SU-DHL-6 (cell line): ENCODE results near the gene CLSTN2.

ENCODE experiments used
- H2AFZ ChIP-seq: fragments of 200-600 bp; sonication (generic); 2 replicates; pipeline ENCODE4 v1.6.1; 2014; ENCODE audit warnings: low read depth, mild to moderate bottlenecking, moderate library complexity, mixed read lengths, antibody characterized with exemption, low read length; ENCODE audit not compliant: severe bottlenecking
- H3F3A ChIP-seq: fragments of 200-600 bp; shearing (Covaris generic); 2 replicates; pipeline ENCODE4 v1.6.0; 2016; ENCODE audit warnings: antibody characterized with exemption, mild to moderate bottlenecking; ENCODE audit not compliant: insufficient read depth
- H3K27ac ChIP-seq: fragments of 200-600 bp; sonication (generic); 2 replicates; pipeline ENCODE4 v1.5.1; 2016; ENCODE audit warnings: low read depth, mild to moderate bottlenecking, low read length, moderate library complexity, mixed read lengths
- H3K27me3 ChIP-seq: fragments of 200-600 bp; sonication (generic), shearing (Covaris generic); 2 replicates; pipeline ENCODE4 v1.6.0; 2014; ENCODE audit warnings: mild to moderate bottlenecking, low read length
- H3K36me3 ChIP-seq: fragments of 200-600 bp; sonication (generic); 2 replicates; pipeline ENCODE4 v1.6.1; 2014; ENCODE audit warnings: mild to moderate bottlenecking, low read length, mixed read lengths
- H3K4me2 ChIP-seq: fragments of 300-600, 200-600 bp; shearing (Covaris generic), sonication (generic); 2 replicates; pipeline ENCODE4 v1.6.0; 2014; ENCODE audit warnings: low read length, low read depth, mild to moderate bottlenecking; ENCODE audit not compliant: poor library complexity, severe bottlenecking
- H3K4me3 ChIP-seq: fragments of 200-600 bp; sonication (generic); 2 replicates; pipeline ENCODE4 v1.5.1; 2014; ENCODE audit warnings: antibody characterized with exemption, low read length, mild to moderate bottlenecking, mixed read lengths; ENCODE audit not compliant: insufficient read depth, poor library complexity, severe bottlenecking
- H3K79me2 ChIP-seq: fragments of 200-600 bp; sonication (generic); 2 replicates; pipeline ENCODE4 v1.6.1; 2014; ENCODE audit warnings: mild to moderate bottlenecking, low read length, moderate library complexity; ENCODE audit not compliant: insufficient read depth
- H3K9ac ChIP-seq: fragments of 200-600 bp; sonication (generic); 2 replicates; pipeline ENCODE4 v1.7.0; 2014; ENCODE audit warnings: mild to moderate bottlenecking, low read length
- H3K9me2 ChIP-seq: fragments of 200-600 bp; sonication (generic); replicated peaks from 2 replicates; pipeline ENCODE4 v1.6.1; 2014; ENCODE audit warnings: low read length; ENCODE audit not compliant: insufficient read depth
- H3K9me3 ChIP-seq: fragments of 200-600 bp; sonication (generic); 2 replicates; pipeline ENCODE4 v1.6.1; 2014; ENCODE audit warnings: low read length, mixed read lengths; ENCODE audit not compliant: insufficient read depth
- H4K20me1 ChIP-seq: fragments of 200-600 bp; sonication (generic); 2 replicates; pipeline ENCODE4 v1.6.1; 2014; ENCODE audit warnings: low read depth, mild to moderate bottlenecking, antibody characterized with exemption, low read length, moderate library complexity, mixed read lengths
- EZH2phosphoT487 ChIP-seq: fragments of 200-600 bp; sonication (generic), shearing (Covaris generic); conservative IDR thresholded peaks from 2 replicates; pipeline ENCODE4 v1.6.1; 2018; ENCODE audit warnings: mild to moderate bottlenecking, antibody characterized with exemption, low read length, moderate library complexity, mixed read lengths
- TF ChIP-seq, protein P1 (sequence below): fragments of 200-600 bp; sonication (generic); IDR thresholded peaks from one replicate; pipeline ENCODE4 v1.5.1; 2017; ENCODE audit warnings: antibody characterized with exemption, mild to moderate bottlenecking, low read length, moderate library complexity; ENCODE audit not compliant: insufficient read depth, poor library complexity, severe bottlenecking

CLSTN2 gene

DNA sequence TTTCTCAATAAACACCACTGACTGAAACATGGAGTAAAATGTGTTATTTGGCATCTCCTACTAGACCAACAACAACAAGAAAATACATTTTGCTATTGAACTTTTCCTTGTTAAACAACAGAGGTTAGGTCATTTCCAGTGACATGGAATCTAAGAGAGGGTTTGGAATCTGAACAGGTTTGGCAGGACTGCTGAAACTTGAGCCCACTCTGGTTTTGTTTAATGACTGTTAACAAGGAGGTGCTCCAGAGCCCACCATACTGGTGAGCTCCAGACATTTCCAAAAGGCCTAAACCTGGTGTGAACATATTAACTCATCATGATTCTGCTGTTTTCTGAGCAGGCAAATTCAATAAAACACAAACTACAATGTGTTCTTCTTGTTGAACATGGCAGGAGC lies 412.2 kb downstream of the CLSTN2 start:
- H3K9me2 ChIP-seq, result no peaks in the 10 kb centered on the region
- H4K20me1 ChIP-seq, result no peaks in the 10 kb centered on the region
- H3K9ac ChIP-seq, result no peak overlapping the region
- H3F3A ChIP-seq, result no peaks in the 10 kb centered on the region
- H3K27me3 ChIP-seq, result no peaks in the 10 kb centered on the region
- no peak overlapping the region for H3K4me3 ChIP-seq
- H3K9me3 ChIP-seq, result peaks cover 6% of the 10 kb centered on the region; the same call in 1 of the 2 replicates
- H3K4me2 ChIP-seq, result no peak overlapping the region
- H2AFZ ChIP-seq, result no peak overlapping the region
- no peaks in the 10 kb centered on the region for H3K79me2 ChIP-seq
- no peak overlapping the region for H3K27ac ChIP-seq
- H3K36me3 ChIP-seq, result no peaks in the 10 kb centered on the region
- TF ChIP-seq EZH2phosphoT487, result no peak
- TF ChIP-seq, protein P1, sequence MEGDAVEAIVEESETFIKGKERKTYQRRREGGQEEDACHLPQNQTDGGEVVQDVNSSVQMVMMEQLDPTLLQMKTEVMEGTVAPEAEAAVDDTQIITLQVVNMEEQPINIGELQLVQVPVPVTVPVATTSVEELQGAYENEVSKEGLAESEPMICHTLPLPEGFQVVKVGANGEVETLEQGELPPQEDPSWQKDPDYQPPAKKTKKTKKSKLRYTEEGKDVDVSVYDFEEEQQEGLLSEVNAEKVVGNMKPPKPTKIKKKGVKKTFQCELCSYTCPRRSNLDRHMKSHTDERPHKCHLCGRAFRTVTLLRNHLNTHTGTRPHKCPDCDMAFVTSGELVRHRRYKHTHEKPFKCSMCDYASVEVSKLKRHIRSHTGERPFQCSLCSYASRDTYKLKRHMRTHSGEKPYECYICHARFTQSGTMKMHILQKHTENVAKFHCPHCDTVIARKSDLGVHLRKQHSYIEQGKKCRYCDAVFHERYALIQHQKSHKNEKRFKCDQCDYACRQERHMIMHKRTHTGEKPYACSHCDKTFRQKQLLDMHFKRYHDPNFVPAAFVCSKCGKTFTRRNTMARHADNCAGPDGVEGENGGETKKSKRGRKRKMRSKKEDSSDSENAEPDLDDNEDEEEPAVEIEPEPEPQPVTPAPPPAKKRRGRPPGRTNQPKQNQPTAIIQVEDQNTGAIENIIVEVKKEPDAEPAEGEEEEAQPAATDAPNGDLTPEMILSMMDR, result no peak

DNA sequence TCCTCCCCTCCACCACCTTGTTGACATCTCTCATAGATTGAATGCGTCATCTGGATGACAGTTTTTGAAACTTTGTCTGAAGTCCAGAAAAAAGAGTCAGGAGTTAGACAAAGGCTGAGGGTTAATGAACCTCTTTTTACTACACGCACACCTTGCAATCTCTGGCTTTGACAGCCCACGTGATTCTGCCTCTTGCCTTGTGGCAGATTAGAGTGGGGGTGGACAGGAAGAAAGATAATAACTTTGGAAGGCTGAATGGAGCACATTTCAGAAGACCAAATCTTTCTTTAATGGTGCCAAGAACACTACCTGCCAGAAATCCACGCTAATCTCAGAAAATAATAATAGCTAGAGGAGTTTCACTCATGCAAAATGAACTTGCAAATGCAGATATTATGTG lies 415.0 kb downstream of the CLSTN2 start:
- no peak overlapping the region for H3K27ac ChIP-seq
- no peak overlapping the region for H2AFZ ChIP-seq
- TF ChIP-seq, protein P1, result no peak
- no peak for TF ChIP-seq EZH2phosphoT487
- H3K4me2 ChIP-seq, result no peak overlapping the region
- H3K9me3 ChIP-seq, result peaks cover 6% of the 10 kb centered on the region; the same call in 1 of the 2 replicates
- no peaks in the 10 kb centered on the region for H4K20me1 ChIP-seq
- H3K27me3 ChIP-seq, result no peaks in the 10 kb centered on the region
- H3K9me2 ChIP-seq, result no peaks in the 10 kb centered on the region
- no peaks in the 10 kb centered on the region for H3K79me2 ChIP-seq
- no peaks in the 10 kb centered on the region for H3K36me3 ChIP-seq
- no peak overlapping the region for H3K9ac ChIP-seq
- H3F3A ChIP-seq, result no peaks in the 10 kb centered on the region
- no peak overlapping the region for H3K4me3 ChIP-seq

DNA sequence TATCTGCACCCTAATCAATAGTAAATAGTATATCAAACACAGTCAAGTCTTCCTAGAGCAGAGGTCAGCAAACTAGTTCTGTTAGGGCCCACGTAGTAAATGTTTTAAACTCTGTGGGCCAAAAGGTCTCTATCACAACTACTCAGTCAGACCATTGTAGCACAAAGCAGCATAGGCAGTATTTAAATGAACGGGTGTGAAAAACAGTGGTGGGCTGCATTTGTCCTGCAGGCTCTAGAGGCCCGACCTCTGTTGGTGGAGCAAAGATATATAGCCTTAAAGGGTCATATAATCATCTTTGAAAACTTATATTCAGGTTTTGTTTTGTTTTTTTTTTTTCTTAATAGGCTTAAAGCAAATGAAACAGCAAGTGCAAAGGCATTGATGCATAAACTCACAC lies 416.5 kb downstream of the CLSTN2 start:
- no peak overlapping the region for H2AFZ ChIP-seq
- H3K4me3 ChIP-seq, result no peak overlapping the region
- no peaks in the 10 kb centered on the region for H3F3A ChIP-seq
- no peaks in the 10 kb centered on the region for H3K79me2 ChIP-seq
- H3K36me3 ChIP-seq, result no peaks in the 10 kb centered on the region
- no peaks in the 10 kb centered on the region for H3K9me2 ChIP-seq
- no peaks in the 10 kb centered on the region for H4K20me1 ChIP-seq
- no peak overlapping the region for H3K9ac ChIP-seq
- no peaks in the 10 kb centered on the region for H3K27me3 ChIP-seq
- H3K9me3 ChIP-seq, result peaks cover 6% of the 10 kb centered on the region; the same call in 1 of the 2 replicates
- H3K4me2 ChIP-seq, result no peak overlapping the region
- TF ChIP-seq EZH2phosphoT487, result no peak
- TF ChIP-seq, protein P1, result no peak
- no peak overlapping the region for H3K27ac ChIP-seq
